Neural cell (in vitro differentiated cells): ENCODE measurements around the gene NCOA3. TPM values are rescaled to one million over a fixed set of nuclear protein-coding genes. Genes with fewer than 3 reads are reported as not detected.

Source experiments
- H2AFZ ChIP-seq: fragments of 200-600, 300-800 bp; sonication (generic), shearing (Covaris generic); 2 replicates; pipeline ENCODE4 v1.6.0; 2014; ENCODE audit warnings: low read depth, mild to moderate bottlenecking, antibody characterized with exemption, low read length, moderate library complexity
- H3F3A ChIP-seq: fragments of 200-600 bp; shearing (Covaris generic); 2 replicates; pipeline ENCODE4 v1.6.1; 2016; ENCODE audit warnings: mild to moderate bottlenecking, moderate library complexity, mixed read lengths, antibody characterized with exemption, low read length; ENCODE audit not compliant: insufficient read depth, poor library complexity, severe bottlenecking
- H3K27ac ChIP-seq: fragments of 200-600, 300-800 bp; sonication (generic), shearing (Covaris generic); 2 replicates; pipeline ENCODE4 v1.5.1; 2014; ENCODE audit warnings: mild to moderate bottlenecking, low read length, moderate library complexity
- H3K27me3 ChIP-seq: fragments of 300-800, 200-600 bp; sonication (generic), shearing (Covaris generic); 2 replicates; pipeline ENCODE4 v1.6.0; 2014; ENCODE audit warnings: mild to moderate bottlenecking, low read depth, low read length, moderate library complexity; ENCODE audit not compliant: insufficient read depth
- H3K36me3 ChIP-seq: fragments of 300-800, 200-600 bp; sonication (generic), shearing (Covaris generic); 2 replicates; pipeline ENCODE4 v1.5.1; 2014; ENCODE audit warnings: mild to moderate bottlenecking, antibody characterized with exemption, low read length, moderate library complexity; ENCODE audit not compliant: insufficient read depth
- H3K4me2 ChIP-seq: fragments of 300-800, 200-600 bp; sonication (generic), shearing (Covaris generic); 2 replicates; pipeline ENCODE4 v1.6.0; 2014; ENCODE audit warnings: mild to moderate bottlenecking, low read length
- H3K4me3 ChIP-seq: fragments of 300-800, 200-600 bp; sonication (generic), shearing (Covaris generic); 2 replicates; pipeline ENCODE4 v1.5.1; 2014; ENCODE audit warnings: mild to moderate bottlenecking, low read length, moderate library complexity
- H3K79me2 ChIP-seq: fragments of 200-600 bp; shearing (Covaris generic); replicated peaks from 2 replicates; pipeline ENCODE4 v1.6.0; 2014; ENCODE audit warnings: mild to moderate bottlenecking, low read length, moderate library complexity; ENCODE audit not compliant: insufficient read depth
- H3K9ac ChIP-seq: fragments of 300-800, 200-600 bp; sonication (generic), shearing (Covaris generic); 2 replicates; pipeline ENCODE4 v1.6.1; 2016; ENCODE audit warnings: mild to moderate bottlenecking, low read length, mixed read lengths
- H3K9me2 ChIP-seq: fragments of 200-600 bp; shearing (Covaris generic); 2 replicates; pipeline ENCODE4 v1.6.1; 2016; ENCODE audit warnings: mild to moderate bottlenecking, low read length, mixed read lengths; ENCODE audit not compliant: insufficient read depth
- H3K9me3 ChIP-seq: fragments of 200-600, 300-800 bp; sonication (generic), shearing (Covaris generic); 2 replicates; pipeline ENCODE4 v1.6.1; 2016; ENCODE audit warnings: mild to moderate bottlenecking, mixed run types, low read length, moderate library complexity, mixed read lengths
- H4K20me1 ChIP-seq: fragments of 200-600 bp; shearing (Covaris generic); 2 replicates; pipeline ENCODE4 v1.6.1; 2016; ENCODE audit warnings: mild to moderate bottlenecking, mixed run types; ENCODE audit not compliant: insufficient read depth
- CTCF ChIP-seq: fragments of 450-650 bp; IDR thresholded peaks from 2 replicates; pipeline ENCODE4 v1.5.1; 2014; ENCODE audit warnings: antibody characterized with exemption, mild to moderate bottlenecking, moderate library complexity; ENCODE audit not compliant: poor library complexity, severe bottlenecking
- EP300 ChIP-seq: fragments of 450-650 bp; conservative IDR thresholded peaks from 2 replicates; pipeline ENCODE4 v1.6.1; 2014; ENCODE audit warnings: antibody characterized with exemption, mild to moderate bottlenecking, moderate library complexity; ENCODE audit not compliant: poor library complexity, severe bottlenecking
- EZH2 ChIP-seq: fragments of 200-600, 300-800 bp; shearing (Covaris generic), sonication (generic); IDR thresholded peaks from 2 replicates; pipeline ENCODE4 v1.6.1; 2014; ENCODE audit warnings: antibody characterized with exemption, low read length, borderline replicate concordance, mild to moderate bottlenecking; ENCODE audit not compliant: insufficient read depth, poor library complexity, severe bottlenecking
- MXI1 ChIP-seq: fragments of 450-650 bp; conservative IDR thresholded peaks from 2 replicates; pipeline ENCODE4 v1.6.1; 2014; ENCODE audit warnings: antibody characterized with exemption, mild to moderate bottlenecking; ENCODE audit not compliant: poor library complexity, severe bottlenecking
- POLR2AphosphoS5 ChIP-seq: IDR thresholded peaks from 2 replicates; pipeline ENCODE4 v1.6.1; 2012
- RAD21 ChIP-seq: fragments of 450-650 bp; conservative IDR thresholded peaks from 2 replicates; pipeline ENCODE4 v1.6.1; 2014; ENCODE audit warnings: antibody characterized with exemption, mild to moderate bottlenecking, moderate library complexity
- SMC3 ChIP-seq: fragments of 450-650 bp; conservative IDR thresholded peaks from 2 replicates; pipeline ENCODE4 v1.6.1; 2014; ENCODE audit warnings: antibody characterized with exemption, mild to moderate bottlenecking, moderate library complexity; ENCODE audit not compliant: poor library complexity
- TAF1 ChIP-seq: IDR thresholded peaks from 2 replicates; pipeline ENCODE4 v1.6.1; 2012; ENCODE audit warnings: low read depth
- polyA plus RNA-seq: library from polyadenylated mRNA; depleted of rRNA; stranded (reverse); fragments of >200 nt; gene quantifications from 2 replicates; pipeline ENCODE4 v1.2.3, GENCODE V29; 2014
- TF ChIP-seq, protein P1 (sequence below): IDR thresholded peaks from 2 replicates; pipeline ENCODE4 v1.6.1; 2012; ENCODE audit warnings: borderline replicate concordance

NCOA3 gene
- polyA plus RNA-seq, 1 donor from 2014 or later: 14.2 TPM

- H3K9me3 ChIP-seq: no peaks in the 10 kb centered on the region
- TF ChIP-seq RAD21 (no peak), TAF1 (no peak), MXI1 (no peak), SMC3 (no peak), POLR2AphosphoS5 (no peak), EZH2 (no peak), CTCF (no peak), EP300 (no peak)
- TF ChIP-seq, protein P1, sequence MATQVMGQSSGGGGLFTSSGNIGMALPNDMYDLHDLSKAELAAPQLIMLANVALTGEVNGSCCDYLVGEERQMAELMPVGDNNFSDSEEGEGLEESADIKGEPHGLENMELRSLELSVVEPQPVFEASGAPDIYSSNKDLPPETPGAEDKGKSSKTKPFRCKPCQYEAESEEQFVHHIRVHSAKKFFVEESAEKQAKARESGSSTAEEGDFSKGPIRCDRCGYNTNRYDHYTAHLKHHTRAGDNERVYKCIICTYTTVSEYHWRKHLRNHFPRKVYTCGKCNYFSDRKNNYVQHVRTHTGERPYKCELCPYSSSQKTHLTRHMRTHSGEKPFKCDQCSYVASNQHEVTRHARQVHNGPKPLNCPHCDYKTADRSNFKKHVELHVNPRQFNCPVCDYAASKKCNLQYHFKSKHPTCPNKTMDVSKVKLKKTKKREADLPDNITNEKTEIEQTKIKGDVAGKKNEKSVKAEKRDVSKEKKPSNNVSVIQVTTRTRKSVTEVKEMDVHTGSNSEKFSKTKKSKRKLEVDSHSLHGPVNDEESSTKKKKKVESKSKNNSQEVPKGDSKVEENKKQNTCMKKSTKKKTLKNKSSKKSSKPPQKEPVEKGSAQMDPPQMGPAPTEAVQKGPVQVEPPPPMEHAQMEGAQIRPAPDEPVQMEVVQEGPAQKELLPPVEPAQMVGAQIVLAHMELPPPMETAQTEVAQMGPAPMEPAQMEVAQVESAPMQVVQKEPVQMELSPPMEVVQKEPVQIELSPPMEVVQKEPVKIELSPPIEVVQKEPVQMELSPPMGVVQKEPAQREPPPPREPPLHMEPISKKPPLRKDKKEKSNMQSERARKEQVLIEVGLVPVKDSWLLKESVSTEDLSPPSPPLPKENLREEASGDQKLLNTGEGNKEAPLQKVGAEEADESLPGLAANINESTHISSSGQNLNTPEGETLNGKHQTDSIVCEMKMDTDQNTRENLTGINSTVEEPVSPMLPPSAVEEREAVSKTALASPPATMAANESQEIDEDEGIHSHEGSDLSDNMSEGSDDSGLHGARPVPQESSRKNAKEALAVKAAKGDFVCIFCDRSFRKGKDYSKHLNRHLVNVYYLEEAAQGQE: no peak
- no peak overlapping the region for H3K27ac ChIP-seq
- H3K4me3 ChIP-seq: no peak overlapping the region
- H3K27me3 ChIP-seq: no peaks in the 10 kb centered on the region
- H3K36me3 ChIP-seq: no peaks in the 10 kb centered on the region
- H4K20me1 ChIP-seq: no peaks in the 10 kb centered on the region
- H3K4me2 ChIP-seq: no peak overlapping the region
- no peak overlapping the region for H3K9ac ChIP-seq
- H2AFZ ChIP-seq: no peak overlapping the region
- H3K9me2 ChIP-seq: no peaks in the 10 kb centered on the region
- no peaks in the 10 kb centered on the region for H3F3A ChIP-seq
- no peaks in the 10 kb centered on the region for H3K79me2 ChIP-seq
Measured at GRCh38 chr20:47680804-47681529, 179.3 kb downstream of the NCOA3 start.

GRCh38 chr20:47682028-47682783, 180.5 kb downstream of the NCOA3 start:
- Histone ChIP-seq H3K9me3 (no peaks in the 10 kb centered on the region), H3K4me3 (no peak overlapping the region), H3K4me2 (no peak overlapping the region), H3K79me2 (no peaks in the 10 kb centered on the region), H3F3A (no peaks in the 10 kb centered on the region), H3K27ac (no peak overlapping the region), H4K20me1 (no peaks in the 10 kb centered on the region), H3K9me2 (no peaks in the 10 kb centered on the region), H3K9ac (no peak overlapping the region), H2AFZ (no peak overlapping the region), H3K36me3 (no peaks in the 10 kb centered on the region), H3K27me3 (no peaks in the 10 kb centered on the region)
- TF ChIP-seq, protein P1: no peak
- TF ChIP-seq EZH2 (no peak), CTCF (no peak), POLR2AphosphoS5 (no peak), SMC3 (no peak), EP300 (no peak), RAD21 (no peak), MXI1 (no peak), TAF1 (no peak)
